Spleen (tissue), 11 donors: ENCODE data around the gene SAMD8. TPM values are rescaled to one million over a fixed set of nuclear protein-coding genes. Genes with fewer than 3 reads are reported as not detected.
A peak's percentile ranks its signal among the peaks of the same experiment; 100 is the strongest.

Experiments used
- DNase-seq: peaks from one replicate; pipeline ENCODE4 v3.0.0-alpha.2; 2020
- H3K27ac ChIP-seq, 8 donors: fragments of 200-600 bp; sonication (generic) in 7 of 8; 1 replicate in 4 of 8; 2 replicates in 4 of 8; pipeline versions ENCODE4 v1.5.0 to v1.8.0; 2016 to 2021; ENCODE audit warnings: inconsistent platforms in 4 of 8, mild to moderate bottlenecking in 4 of 8, moderate library complexity in 1 of 8
- H3K27me3 ChIP-seq, 7 donors: fragments of 200-600 bp; sonication (generic) in 6 of 7; replicated peaks in 1 of 7; 1 replicate in 4 of 7; 2 replicates in 3 of 7; pipeline versions ENCODE4 v1.5.0 to v1.8.0; 2016 to 2021; ENCODE audit warnings: inconsistent platforms in 3 of 7, mild to moderate bottlenecking in 1 of 7
- H3K36me3 ChIP-seq, 6 donors: fragments of 200-600 bp; sonication (generic) in 5 of 6; 1 replicate in 4 of 6; 2 replicates in 2 of 6; pipeline versions ENCODE4 v1.5.0 to v1.8.0; 2016 to 2021; ENCODE audit warnings: inconsistent platforms in 2 of 6
- H3K4me1 ChIP-seq, 6 donors: fragments of 200-600 bp; sonication (generic) in 5 of 6; 1 replicate in 3 of 6; 2 replicates in 3 of 6; pipeline versions ENCODE4 v1.5.0 to v1.8.0; 2016 to 2021; ENCODE audit warnings: inconsistent platforms in 3 of 6
- H3K4me3 ChIP-seq, 8 donors: fragments of 200-600 bp; sonication (generic) in 7 of 8; 1 replicate in 4 of 8; 2 replicates in 4 of 8; pipeline versions ENCODE4 v1.5.0 to v1.8.0; 2016 to 2021; ENCODE audit warnings: inconsistent platforms in 4 of 8, mild to moderate bottlenecking in 4 of 8, moderate library complexity in 2 of 8
- H3K9me3 ChIP-seq, 8 donors: fragments of 200-600 bp; sonication (generic) in 7 of 8; 1 replicate in 4 of 8; 2 replicates in 4 of 8; pipeline versions ENCODE4 v1.5.0 to v1.8.0; 2016 to 2021; ENCODE audit warnings: inconsistent platforms in 4 of 8
- POLR2A ChIP-seq, 3 donors: fragments of 450-650 bp; IDR thresholded peaks; one replicate each; pipeline ENCODE4 v1.5.1; 2017; ENCODE audit warnings: antibody characterized with exemption in 3 of 3, mild to moderate bottlenecking in 1 of 3
- POLR2AphosphoS5 ChIP-seq, 3 donors: sonication (generic); formaldehyde crosslinking; IDR thresholded peaks; one replicate each; pipeline ENCODE4 v1.5.1; 2017; ENCODE audit warnings: antibody characterized with exemption in 3 of 3
- WGBS, 5 donors: extraction: QIAGEN DNeasy Blood & Tissue Kit in 3 of 5; methylation state at CpG; one replicate each; pipeline versions ENCODE4 v1.1.5 to v1.1.7; 2013 to 2018; 5-methylcytosine and 5-hydroxymethylcytosine counted together
- intact Hi-C: fragments of 100-400 bp; cut with DNase I; formaldehyde crosslinking; loops from one replicate; pipeline ENCODE4 v1.15.0; 2023; ENCODE audit warnings: low total_unique reads
- polyA plus RNA-seq, 3 donors: library from polyadenylated mRNA; stranded (reverse); fragments of 200-250 nt; gene quantifications; one replicate each; pipeline ENCODE4 v1.2.1, GENCODE V29; 2013
- total RNA-seq, 7 donors: library from RNA; depleted of rRNA in 3 of 7; stranded (reverse); fragments of >200 nt in 3 of 7; fragmentation: NEBNext Ultra II Directional in 4 of 7; extraction: Animal tissue kit (Norgen Biotek cat#: 25700) in 4 of 7; gene quantifications; one replicate each; pipeline versions ENCODE4 v1.1.0 to v1.2.1, GENCODE V29; 2016 to 2021
- TF ChIP-seq, protein P1 (sequence below), 11 experiments: fragments of 200-600 bp in 7 of 11; fragments of 450-650 bp in 4 of 11; sonication (generic) in 4 of 11; IDR thresholded peaks in 8 of 11; conservative IDR thresholded peaks in 3 of 11; 1 replicate in 7 of 11; 2 replicates in 4 of 11; pipeline versions ENCODE4 v1.4.0 to v1.8.0; 2016 to 2021; ENCODE audit warnings: antibody characterized with exemption in 11 of 11, inconsistent platforms in 4 of 11, mild to moderate bottlenecking in 1 of 11
- donor health status: healthy with polysubstance abuse.
- donor health status: DM: no; HTN: no; CAD: no; lungs with moderate emphysema.
- donor health status: DM: no; HTN: no; CAD: no.
- donor health status: Bipolar disorder and iron deficiency.
- donor health status: healthy.
- donor health status: DM: no; HTN: no; CAD: no.
- donor health status: DM: yes; HTN: yes; CAD: no.

SAMD8 gene
- total and polyA plus RNA-seq, 10 donors = 4.1 to 35.1 (median 25.2) TPM

- peaks cover 22 to 91% (median 50%) of the 10 kb centered on the region in 6 donors for H3K4me1 ChIP-seq
- WGBS, 5 donors = 70 to 92% (median 80%) methylated on average over 5 of the region's 5 CpGs
- H3K27ac ChIP-seq = peak overlapping the region in 5 of 8 donors; percentile 56 to 76 (median 73)
- H3K9me3 ChIP-seq = no peaks in the 10 kb centered on the region
- peaks cover 0 to 100% (median 73%) of the 10 kb centered on the region in 6 donors for H3K36me3 ChIP-seq
- TF ChIP-seq POLR2AphosphoS5 (IDR thresholded peaks at IDR 0.05) (no peak), POLR2A (IDR thresholded peaks at IDR 0.05) (no peak)
- TF ChIP-seq, protein P1, sequence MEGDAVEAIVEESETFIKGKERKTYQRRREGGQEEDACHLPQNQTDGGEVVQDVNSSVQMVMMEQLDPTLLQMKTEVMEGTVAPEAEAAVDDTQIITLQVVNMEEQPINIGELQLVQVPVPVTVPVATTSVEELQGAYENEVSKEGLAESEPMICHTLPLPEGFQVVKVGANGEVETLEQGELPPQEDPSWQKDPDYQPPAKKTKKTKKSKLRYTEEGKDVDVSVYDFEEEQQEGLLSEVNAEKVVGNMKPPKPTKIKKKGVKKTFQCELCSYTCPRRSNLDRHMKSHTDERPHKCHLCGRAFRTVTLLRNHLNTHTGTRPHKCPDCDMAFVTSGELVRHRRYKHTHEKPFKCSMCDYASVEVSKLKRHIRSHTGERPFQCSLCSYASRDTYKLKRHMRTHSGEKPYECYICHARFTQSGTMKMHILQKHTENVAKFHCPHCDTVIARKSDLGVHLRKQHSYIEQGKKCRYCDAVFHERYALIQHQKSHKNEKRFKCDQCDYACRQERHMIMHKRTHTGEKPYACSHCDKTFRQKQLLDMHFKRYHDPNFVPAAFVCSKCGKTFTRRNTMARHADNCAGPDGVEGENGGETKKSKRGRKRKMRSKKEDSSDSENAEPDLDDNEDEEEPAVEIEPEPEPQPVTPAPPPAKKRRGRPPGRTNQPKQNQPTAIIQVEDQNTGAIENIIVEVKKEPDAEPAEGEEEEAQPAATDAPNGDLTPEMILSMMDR (IDR thresholded peaks at IDR 0.05 in 8 of 11, conservative IDR thresholded peaks at IDR 0.05 in 3 of 11) = no peak
- H3K4me3 ChIP-seq = no peak overlapping the region
- intact Hi-C loops = no loop called here
- no peak for DNase-seq
- no peaks in the 10 kb centered on the region for H3K27me3 ChIP-seq
Measured at GRCh38 chr10:75226656-75227055, 115.2 kb downstream of the SAMD8 start.

GRCh38 chr10:75228278-75228677 lies 116.8 kb downstream of the SAMD8 start:
- Histone ChIP-seq H3K36me3 (peaks cover 0 to 100% (median 68%) of the 10 kb centered on the region in 6 donors), H3K4me3 (no peak overlapping the region), H3K4me1 (peaks cover 22 to 76% (median 49%) of the 10 kb centered on the region in 6 donors), H3K9me3 (no peaks in the 10 kb centered on the region), H3K27me3 (no peaks in the 10 kb centered on the region), H3K27ac (peak overlapping the region in 2 of 8 donors; percentile 13 to 69)
- 88 to 95% (median 90%) methylated on average over 3 of the region's 3 CpGs for WGBS, 5 donors
- TF ChIP-seq, protein P1 (IDR thresholded peaks at IDR 0.05 in 8 of 11, conservative IDR thresholded peaks at IDR 0.05 in 3 of 11) = no peak
- TF ChIP-seq POLR2A (IDR thresholded peaks at IDR 0.05) (no peak), POLR2AphosphoS5 (IDR thresholded peaks at IDR 0.05) (no peak)
- no peak for DNase-seq
- intact Hi-C loops = no loop called here

- peak overlapping the region in 2 of 8 donors; percentile 13 to 69 for H3K27ac ChIP-seq
- no peak overlapping the region for H3K4me3 ChIP-seq
- intact Hi-C loops = no loop called here
- no peaks in the 10 kb centered on the region for H3K27me3 ChIP-seq
- peaks cover 0 to 96% (median 62%) of the 10 kb centered on the region in 6 donors for H3K36me3 ChIP-seq
- TF ChIP-seq POLR2A (IDR thresholded peaks at IDR 0.05) (no peak), POLR2AphosphoS5 (IDR thresholded peaks at IDR 0.05) (no peak)
- TF ChIP-seq, protein P1 (IDR thresholded peaks at IDR 0.05 in 8 of 11, conservative IDR thresholded peaks at IDR 0.05 in 3 of 11) = no peak
- WGBS, 5 donors = 72 to 82% (median 75%) methylated on average over 4 of the region's 4 CpGs
- no peak for DNase-seq
- no peaks in the 10 kb centered on the region for H3K9me3 ChIP-seq
- peaks cover 22 to 76% (median 52%) of the 10 kb centered on the region in 6 donors for H3K4me1 ChIP-seq
Measured at GRCh38 chr10:75228834-75229233, 117.4 kb downstream of the SAMD8 start.

DNA sequence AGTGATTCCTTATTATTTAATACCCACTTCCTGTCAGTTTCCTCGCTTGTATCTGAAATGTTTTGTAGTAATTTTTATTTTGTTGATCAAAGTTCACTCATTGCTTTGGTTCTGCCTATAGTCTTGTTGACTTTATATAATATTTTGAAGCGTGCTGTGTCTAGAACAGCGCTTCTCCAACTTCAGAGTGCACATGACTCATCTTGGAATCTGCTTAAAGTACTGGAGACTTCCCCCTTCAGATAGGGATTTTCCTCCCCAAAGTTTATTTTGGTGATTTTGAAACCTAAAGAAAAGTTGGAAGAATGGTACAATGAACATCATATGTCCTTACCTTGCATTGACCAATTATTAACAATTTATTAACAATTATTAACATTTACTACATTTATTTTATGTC lies 118.5 kb downstream of the SAMD8 start:
- no peak overlapping the region for H3K4me3 ChIP-seq
- intact Hi-C loops = loop anchor here (5.0 to 10.0 kb wide), 3 partner anchors 45 to 985 kb away; partner anchors contain the start of gene SAMD8
- H3K27me3 ChIP-seq = no peaks in the 10 kb centered on the region
- no peak for DNase-seq
- 80 to 94% (median 88%) methylated on average over 3 of the region's 3 CpGs for WGBS, 5 donors
- H3K4me1 ChIP-seq = peaks cover 21 to 76% (median 51%) of the 10 kb centered on the region in 6 donors
- H3K9me3 ChIP-seq = no peaks in the 10 kb centered on the region
- peak overlapping the region in 2 of 8 donors; percentile 57 to 63 for H3K27ac ChIP-seq
- TF ChIP-seq POLR2AphosphoS5 (IDR thresholded peaks at IDR 0.05) = no peak
- TF ChIP-seq POLR2A (IDR thresholded peaks at IDR 0.05) = no peak
- TF ChIP-seq, protein P1 (IDR thresholded peaks at IDR 0.05 in 8 of 11, conservative IDR thresholded peaks at IDR 0.05 in 3 of 11) = no peak
- peaks cover 0 to 84% (median 55%) of the 10 kb centered on the region in 6 donors for H3K36me3 ChIP-seq
